Astrocyte (in vitro differentiated cells and primary cell): ENCODE measurements around the gene PAOX. TPM values are rescaled to one million over a fixed set of nuclear protein-coding genes. Genes with fewer than 3 reads are reported as not detected.

Experiments used
- DNase-seq: peaks from one replicate; pipeline ENCODE4 v3.0.0-alpha.2; 2010; ENCODE audit warnings: low read depth
- FAIRE-seq: peaks from 2 replicates; lab custom pipeline; 2011; peaks lifted over from hg19 to GRCh38; lab: Jason Lieb, UNC
- H2AFZ ChIP-seq: 2 replicates; pipeline ENCODE4 v1.6.0; 2012; ENCODE audit warnings: low read depth, low read length, inconsistent platforms
- H3K27ac ChIP-seq: 2 replicates; pipeline ENCODE4 v1.5.1; 2011; ENCODE audit warnings: low read depth, low read length, inconsistent platforms
- H3K27me3 ChIP-seq: 2 replicates; pipeline ENCODE4 v1.6.0; 2011; ENCODE audit warnings: low read length, inconsistent platforms; ENCODE audit not compliant: insufficient read depth
- H3K36me3 ChIP-seq: 2 replicates; pipeline ENCODE4 v1.5.1; 2011; ENCODE audit warnings: low read length, inconsistent platforms; ENCODE audit not compliant: insufficient read depth
- H3K4me1 ChIP-seq: 2 replicates; pipeline ENCODE4 v1.5.1; 2011; ENCODE audit warnings: low read length, inconsistent platforms; ENCODE audit not compliant: insufficient read depth
- H3K4me2 ChIP-seq: 2 replicates; pipeline ENCODE4 v1.6.0; 2012; ENCODE audit warnings: low read length, inconsistent platforms
- H3K4me3 ChIP-seq: 2 replicates; pipeline ENCODE4 v1.5.1; 2011; ENCODE audit warnings: low read depth, mild to moderate bottlenecking, low read length, inconsistent platforms; ENCODE audit not compliant: insufficient read depth
- H3K79me2 ChIP-seq: 2 replicates; pipeline ENCODE4 v1.6.0; 2012; ENCODE audit warnings: mild to moderate bottlenecking, low read length, inconsistent platforms; ENCODE audit not compliant: insufficient read depth
- H3K9ac ChIP-seq: 2 replicates; pipeline ENCODE4 v1.6.0; 2012; ENCODE audit warnings: mild to moderate bottlenecking, low read length, inconsistent platforms
- H3K9me3 ChIP-seq: 2 replicates; pipeline ENCODE4 v1.5.1; 2012; ENCODE audit warnings: low read depth, mild to moderate bottlenecking, low read length, inconsistent platforms; ENCODE audit not compliant: insufficient read depth
- H4K20me1 ChIP-seq: 2 replicates; pipeline ENCODE4 v1.6.0; 2012; ENCODE audit warnings: low read length, inconsistent platforms; ENCODE audit not compliant: insufficient read depth
- H3K27ac Mint-ChIP-seq: one replicate; pipeline ENCODE4 v1.8.0; 2021; ENCODE audit warnings: mild to moderate bottlenecking, mixed read lengths; ENCODE audit not compliant: unreplicated experiment
- H3K27me3 Mint-ChIP-seq: one replicate; pipeline ENCODE4 v1.8.0; 2021; ENCODE audit warnings: low read depth, mixed read lengths; ENCODE audit not compliant: unreplicated experiment
- H3K36me3 Mint-ChIP-seq: one replicate; pipeline ENCODE4 v1.8.0; 2021; ENCODE audit warnings: low read depth, mixed read lengths; ENCODE audit not compliant: unreplicated experiment
- H3K4me1 Mint-ChIP-seq: one replicate; pipeline ENCODE4 v1.8.0; 2021; ENCODE audit warnings: low read depth, mixed read lengths; ENCODE audit not compliant: unreplicated experiment
- H3K4me3 Mint-ChIP-seq: one replicate; pipeline ENCODE4 v1.8.0; 2021; ENCODE audit warnings: mild to moderate bottlenecking, moderate library complexity, mixed read lengths; ENCODE audit not compliant: unreplicated experiment
- H3K9me3 Mint-ChIP-seq: one replicate; pipeline ENCODE4 v1.8.0; 2021; ENCODE audit warnings: mild to moderate bottlenecking, mixed read lengths; ENCODE audit not compliant: unreplicated experiment
- CTCF ChIP-seq: IDR thresholded peaks from 2 replicates; pipeline ENCODE4 v1.5.1; 2011; ENCODE audit warnings: low read depth, mild to moderate bottlenecking, inconsistent platforms, low read length, moderate library complexity; ENCODE audit not compliant: insufficient read depth
- EZH2 ChIP-seq: IDR thresholded peaks from 2 replicates; pipeline ENCODE4 v1.6.1; 2012; ENCODE audit warnings: mild to moderate bottlenecking, low read length, inconsistent platforms; ENCODE audit not compliant: insufficient read depth
- total RNA-seq: library from RNA; stranded (reverse); gene quantifications from 2 replicates; pipeline ENCODE4 v1.2.1, GENCODE V29; 2021

PAOX gene
- total RNA-seq, 1 donor from 2014 or later, result 7.9 TPM

GRCh38 chr10:133354672-133355240 lies 24.3 kb upstream of the PAOX start:
- Mint-ChIP-seq H3K4me1 (no peaks in the 10 kb centered on the region), H3K27me3 (no peaks in the 10 kb centered on the region), H3K27ac (no peak overlapping the region), H3K36me3 (no peaks in the 10 kb centered on the region), H3K4me3 (no peak overlapping the region), H3K9me3 (no peaks in the 10 kb centered on the region)
- Histone ChIP-seq H2AFZ (no peak overlapping the region), H3K27me3 (no peaks in the 10 kb centered on the region), H3K9me3 (no peaks in the 10 kb centered on the region), H3K4me1 (peaks cover 9% of the 10 kb centered on the region), H3K4me2 (no peak overlapping the region), H3K27ac (no peak overlapping the region), H4K20me1 (peaks cover 7% of the 10 kb centered on the region), H3K36me3 (no peaks in the 10 kb centered on the region), H3K79me2 (peaks cover 5% of the 10 kb centered on the region), H3K9ac (no peak overlapping the region), H3K4me3 (no peak overlapping the region)
- FAIRE-seq (no peak), DNase-seq (no peak)
- TF ChIP-seq CTCF (no peak), EZH2 (no peak)

- no peaks in the 10 kb centered on the region for H3K36me3 Mint-ChIP-seq
- Histone ChIP-seq H3K79me2 (peaks cover 5% of the 10 kb centered on the region), H3K4me1 (peaks cover 9% of the 10 kb centered on the region), H3K9me3 (no peaks in the 10 kb centered on the region), H3K36me3 (no peaks in the 10 kb centered on the region), H4K20me1 (peaks cover 7% of the 10 kb centered on the region), H3K4me2 (no peak overlapping the region), H3K4me3 (no peak overlapping the region), H3K27me3 (no peaks in the 10 kb centered on the region), H3K27ac (no peak overlapping the region), H3K9ac (no peak overlapping the region), H2AFZ (no peak overlapping the region)
- H3K9me3 Mint-ChIP-seq, result no peaks in the 10 kb centered on the region
- H3K4me1 Mint-ChIP-seq, result no peaks in the 10 kb centered on the region
- no peak for FAIRE-seq
- H3K4me3 Mint-ChIP-seq, result no peak overlapping the region
- no peaks in the 10 kb centered on the region for H3K27me3 Mint-ChIP-seq
- no peak overlapping the region for H3K27ac Mint-ChIP-seq
- no peak for DNase-seq
- TF ChIP-seq CTCF, result no peak
- TF ChIP-seq EZH2, result no peak
These were observed 23.8 kb upstream of the PAOX start for GRCh38 chr10:133355266-133355665.

GRCh38 chr10:133355991-133356390 lies 23.1 kb upstream of the PAOX start:
- Histone ChIP-seq H2AFZ (no peak overlapping the region), H3K4me1 (peaks cover 9% of the 10 kb centered on the region), H3K27me3 (no peaks in the 10 kb centered on the region), H3K4me3 (no peak overlapping the region), H3K79me2 (peaks cover 5% of the 10 kb centered on the region), H4K20me1 (peaks cover 7% of the 10 kb centered on the region), H3K27ac (no peak overlapping the region), H3K36me3 (no peaks in the 10 kb centered on the region), H3K4me2 (peak overlapping the region; percentile 85), H3K9ac (no peak overlapping the region), H3K9me3 (no peaks in the 10 kb centered on the region)
- FAIRE-seq (no peak), DNase-seq (no peak)
- H3K9me3 Mint-ChIP-seq, result no peaks in the 10 kb centered on the region
- H3K4me1 Mint-ChIP-seq, result no peaks in the 10 kb centered on the region
- no peaks in the 10 kb centered on the region for H3K36me3 Mint-ChIP-seq
- no peak for TF ChIP-seq CTCF
- TF ChIP-seq EZH2, result no peak
- no peaks in the 10 kb centered on the region for H3K27me3 Mint-ChIP-seq
- peak overlapping the region; percentile 50 for H3K4me3 Mint-ChIP-seq
- no peak overlapping the region for H3K27ac Mint-ChIP-seq
